ENCODE data around the gene GNPNAT1. TPM values are rescaled to one million over a fixed set of nuclear protein-coding genes. Genes with fewer than 3 reads are reported as not detected.

GNPNAT1 gene
- total RNA-seq, 2 experiments from 2014 or later = 3.8 to 4.6 TPM

DNA sequence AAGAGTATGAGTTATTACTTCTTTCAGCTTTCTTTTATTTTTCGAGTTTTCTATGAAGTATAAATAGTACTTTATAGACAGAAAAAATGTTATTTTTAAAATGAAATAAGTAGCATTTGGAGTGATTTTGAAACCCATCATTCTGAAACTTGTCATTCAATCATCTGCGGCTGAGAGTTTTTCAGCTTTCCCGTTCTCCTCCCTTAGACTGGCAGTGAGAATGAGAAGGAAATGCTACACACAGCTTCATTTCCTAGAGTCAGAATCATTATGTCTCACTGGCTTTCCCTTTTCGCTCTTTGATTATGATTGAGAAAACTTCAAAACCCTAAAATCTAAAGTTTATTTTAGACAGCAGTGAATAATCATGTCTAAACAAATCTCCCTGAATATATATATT lies 33.7 kb upstream of the GNPNAT1 start:
- ChIA-PET CTCF (interaction anchor here (0.7 to 1.4 kb wide), 4 partner anchors 10 to 1187 kb away, joined by 3 to 18 read pairs (median 3); no protein-coding TSS in a partner anchor), POLR2A (interaction anchor here (1.1 kb wide), 1 partner anchor 136 kb away, joined by 3 read pairs; no protein-coding TSS in a partner anchor)
- intact Hi-C loops (cut with DNase I, micrococcal nuclease) = loop anchor here in 1 of 2 experiments (2.0 kb wide), 1 partner anchor 230 kb away; no protein-coding TSS in a partner anchor
- Mint-ChIP-seq H3K4me3 (no peak overlapping the region), H3K9me3 (no peaks in the 10 kb centered on the region), H3K4me1 (ENCODE audit: low read depth) (no peaks in the 10 kb centered on the region), H3K27me3 (peaks cover 5% of the 10 kb centered on the region), H3K27ac (no peak overlapping the region), H3K36me3 (ENCODE audit: low read depth) (no peaks in the 10 kb centered on the region)
- Histone ChIP-seq H3K27ac (ENCODE audit: low read depth in 1 of 2, low read length in 2 of 2) (no peak overlapping the region), H3K4me3 (ENCODE audit: low read length) (no peak overlapping the region), H3K9me3 (ENCODE audit: control insufficient read depth in 1 of 2, insufficient read depth in 1 of 2, low read length in 2 of 2) (no peaks in the 10 kb centered on the region), H3K36me3 (ENCODE audit: insufficient read depth, low read length) (no peaks in the 10 kb centered on the region), H3K27me3 (ENCODE audit: control insufficient read depth in 1 of 2, insufficient read depth in 2 of 2, low read length in 2 of 2) (no peaks in the 10 kb centered on the region), H3K4me1 (ENCODE audit: insufficient read depth, low read length) (no peaks in the 10 kb centered on the region)
- DNase-seq (no peak), ATAC-seq (ENCODE audit: poor library complexity) (no peak)
- TF ChIP-seq, protein P1, sequence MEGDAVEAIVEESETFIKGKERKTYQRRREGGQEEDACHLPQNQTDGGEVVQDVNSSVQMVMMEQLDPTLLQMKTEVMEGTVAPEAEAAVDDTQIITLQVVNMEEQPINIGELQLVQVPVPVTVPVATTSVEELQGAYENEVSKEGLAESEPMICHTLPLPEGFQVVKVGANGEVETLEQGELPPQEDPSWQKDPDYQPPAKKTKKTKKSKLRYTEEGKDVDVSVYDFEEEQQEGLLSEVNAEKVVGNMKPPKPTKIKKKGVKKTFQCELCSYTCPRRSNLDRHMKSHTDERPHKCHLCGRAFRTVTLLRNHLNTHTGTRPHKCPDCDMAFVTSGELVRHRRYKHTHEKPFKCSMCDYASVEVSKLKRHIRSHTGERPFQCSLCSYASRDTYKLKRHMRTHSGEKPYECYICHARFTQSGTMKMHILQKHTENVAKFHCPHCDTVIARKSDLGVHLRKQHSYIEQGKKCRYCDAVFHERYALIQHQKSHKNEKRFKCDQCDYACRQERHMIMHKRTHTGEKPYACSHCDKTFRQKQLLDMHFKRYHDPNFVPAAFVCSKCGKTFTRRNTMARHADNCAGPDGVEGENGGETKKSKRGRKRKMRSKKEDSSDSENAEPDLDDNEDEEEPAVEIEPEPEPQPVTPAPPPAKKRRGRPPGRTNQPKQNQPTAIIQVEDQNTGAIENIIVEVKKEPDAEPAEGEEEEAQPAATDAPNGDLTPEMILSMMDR (IDR thresholded peaks at IDR 0.05) = no peak

DNA sequence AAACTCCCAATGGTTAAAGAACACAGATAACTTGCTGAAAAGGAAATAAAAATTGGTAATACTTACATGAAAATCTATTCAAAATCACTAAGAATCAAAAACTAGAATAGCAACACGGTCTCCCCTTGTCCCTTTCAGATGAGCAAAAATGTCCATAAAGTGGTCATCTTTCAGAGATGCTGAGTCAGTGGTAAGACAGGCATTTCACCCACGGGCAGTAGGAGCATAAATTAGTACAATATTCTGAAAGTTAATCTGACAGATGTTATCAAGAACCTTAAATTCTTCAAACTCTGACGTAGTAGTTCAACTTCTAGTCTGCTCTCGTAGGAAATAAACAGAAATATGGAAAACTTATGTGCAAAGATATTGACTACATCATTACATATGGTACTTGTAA lies 33.1 kb upstream of the GNPNAT1 start:
- ATAC-seq (ENCODE audit: poor library complexity) (no peak), DNase-seq (no peak)
- CTCF ChIA-PET = interaction anchor here (1.4 kb wide), 1 partner anchor 137 kb away, joined by 18 read pairs; no protein-coding TSS in a partner anchor
- Histone ChIP-seq H3K27ac (ENCODE audit: low read depth in 1 of 2, low read length in 2 of 2) (no peak overlapping the region), H3K4me1 (ENCODE audit: insufficient read depth, low read length) (no peaks in the 10 kb centered on the region), H3K4me3 (ENCODE audit: low read length) (no peak overlapping the region), H3K9me3 (ENCODE audit: control insufficient read depth in 1 of 2, insufficient read depth in 1 of 2, low read length in 2 of 2) (no peaks in the 10 kb centered on the region), H3K36me3 (ENCODE audit: insufficient read depth, low read length) (no peaks in the 10 kb centered on the region), H3K27me3 (ENCODE audit: control insufficient read depth in 1 of 2, insufficient read depth in 2 of 2, low read length in 2 of 2) (no peaks in the 10 kb centered on the region)
- Mint-ChIP-seq H3K27me3 (peaks cover 5% of the 10 kb centered on the region), H3K36me3 (ENCODE audit: low read depth) (no peaks in the 10 kb centered on the region), H3K9me3 (no peaks in the 10 kb centered on the region), H3K27ac (no peak overlapping the region), H3K4me3 (no peak overlapping the region), H3K4me1 (ENCODE audit: low read depth) (no peaks in the 10 kb centered on the region)
- TF ChIP-seq, protein P1 (IDR thresholded peaks at IDR 0.05) = no peak
- intact Hi-C loops (cut with DNase I, micrococcal nuclease) = loop anchor here (2.0 to 5.0 kb wide), 3 partner anchors 230 to 1353 kb away; no protein-coding TSS in a partner anchor
- POLR2A ChIA-PET = no interaction called here

DNA sequence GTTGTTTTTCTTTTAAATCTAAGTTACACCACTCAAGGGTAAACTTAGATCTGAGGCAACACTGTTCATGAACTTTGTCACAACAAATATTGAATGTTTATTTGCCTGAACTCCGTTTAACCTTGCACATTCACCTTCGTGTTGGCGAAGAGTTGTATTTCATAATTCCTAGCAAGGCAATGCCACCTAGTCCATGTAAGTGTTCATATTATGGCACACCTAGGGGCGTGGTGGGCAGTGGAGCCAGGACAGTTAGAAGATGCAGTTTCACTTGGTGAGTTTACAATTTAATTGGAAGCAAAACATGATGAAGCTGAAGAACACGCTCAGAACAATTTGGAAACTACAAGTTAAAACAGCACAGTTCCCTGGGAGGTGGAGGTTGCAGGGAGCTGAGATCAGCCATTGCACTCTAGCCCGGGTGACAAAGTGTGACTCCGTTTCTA lies 30.4 kb upstream of the GNPNAT1 start:
- DNase-seq (no peak), ATAC-seq (ENCODE audit: poor library complexity) (no peak)
- Histone ChIP-seq H3K27ac (ENCODE audit: low read depth in 1 of 2, low read length in 2 of 2) (no peak overlapping the region), H3K4me3 (ENCODE audit: low read length) (no peak overlapping the region), H3K36me3 (ENCODE audit: insufficient read depth, low read length) (no peaks in the 10 kb centered on the region), H3K9me3 (ENCODE audit: control insufficient read depth in 1 of 2, insufficient read depth in 1 of 2, low read length in 2 of 2) (no peaks in the 10 kb centered on the region), H3K4me1 (ENCODE audit: insufficient read depth, low read length) (no peaks in the 10 kb centered on the region), H3K27me3 (ENCODE audit: control insufficient read depth in 1 of 2, insufficient read depth in 2 of 2, low read length in 2 of 2) (no peaks in the 10 kb centered on the region)
- POLR2A ChIA-PET = no interaction called here
- TF ChIP-seq, protein P1 (IDR thresholded peaks at IDR 0.05) = no peak
- H3K4me1 Mint-ChIP-seq (ENCODE audit: low read depth) = no peaks in the 10 kb centered on the region
- intact Hi-C loops (cut with DNase I, micrococcal nuclease) = loop anchor here (2.0 to 5.0 kb wide), 3 partner anchors 485 to 1355 kb away; no protein-coding TSS in a partner anchor
- CTCF ChIA-PET = interaction anchor here (1.9 to 2.3 kb wide), 2 partner anchors 139 kb away, joined by 4 to 11 read pairs; no protein-coding TSS in a partner anchor
- peaks cover 5% of the 10 kb centered on the region for H3K27me3 Mint-ChIP-seq
- H3K27ac Mint-ChIP-seq = no peak overlapping the region
- H3K9me3 Mint-ChIP-seq = no peaks in the 10 kb centered on the region
- no peaks in the 10 kb centered on the region for H3K36me3 Mint-ChIP-seq (ENCODE audit: low read depth)
- no peak overlapping the region for H3K4me3 Mint-ChIP-seq
